ENCODE measurements around the gene TLCD1.

DNA sequence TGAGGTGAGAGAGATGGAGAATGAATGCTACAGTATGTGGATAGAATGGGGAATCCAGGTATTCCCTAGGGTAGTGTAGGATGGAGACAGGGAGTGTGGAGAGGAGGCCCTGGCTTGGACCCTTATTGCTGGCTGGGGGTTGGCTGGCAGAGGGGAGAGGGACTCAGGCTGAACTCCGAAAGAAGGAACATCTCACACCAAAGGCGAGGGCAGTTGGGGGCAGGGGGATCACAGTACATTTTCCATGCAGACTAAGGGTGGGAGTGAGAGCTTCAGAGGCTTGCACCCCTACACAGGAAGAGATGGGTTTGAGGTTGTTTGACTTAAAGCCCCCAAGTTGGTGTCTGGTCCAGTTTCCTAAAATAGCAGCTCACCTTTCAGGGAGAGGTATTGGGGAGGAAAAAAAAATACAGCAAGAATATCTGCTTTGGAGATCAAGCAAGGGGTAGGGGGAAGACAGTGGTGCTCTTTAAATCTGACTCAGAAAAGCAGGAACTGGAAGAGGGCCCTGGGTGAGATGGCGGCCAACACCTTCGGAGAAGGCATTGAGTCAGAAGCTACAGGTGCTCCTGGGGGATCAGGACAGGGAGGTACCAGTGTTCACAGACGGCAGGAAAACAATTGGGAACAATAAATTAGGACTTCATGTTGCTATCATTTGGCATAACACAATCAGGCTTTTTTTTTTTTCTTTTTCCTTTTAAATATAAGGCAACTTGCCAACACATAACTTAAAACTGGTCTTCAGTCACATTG lies 30.2 kb upstream of the TLCD1 start:
- no peak for TF ChIP-seq POLR2A (IDR thresholded peaks at IDR 0.05)
- TF ChIP-seq, protein P1, sequence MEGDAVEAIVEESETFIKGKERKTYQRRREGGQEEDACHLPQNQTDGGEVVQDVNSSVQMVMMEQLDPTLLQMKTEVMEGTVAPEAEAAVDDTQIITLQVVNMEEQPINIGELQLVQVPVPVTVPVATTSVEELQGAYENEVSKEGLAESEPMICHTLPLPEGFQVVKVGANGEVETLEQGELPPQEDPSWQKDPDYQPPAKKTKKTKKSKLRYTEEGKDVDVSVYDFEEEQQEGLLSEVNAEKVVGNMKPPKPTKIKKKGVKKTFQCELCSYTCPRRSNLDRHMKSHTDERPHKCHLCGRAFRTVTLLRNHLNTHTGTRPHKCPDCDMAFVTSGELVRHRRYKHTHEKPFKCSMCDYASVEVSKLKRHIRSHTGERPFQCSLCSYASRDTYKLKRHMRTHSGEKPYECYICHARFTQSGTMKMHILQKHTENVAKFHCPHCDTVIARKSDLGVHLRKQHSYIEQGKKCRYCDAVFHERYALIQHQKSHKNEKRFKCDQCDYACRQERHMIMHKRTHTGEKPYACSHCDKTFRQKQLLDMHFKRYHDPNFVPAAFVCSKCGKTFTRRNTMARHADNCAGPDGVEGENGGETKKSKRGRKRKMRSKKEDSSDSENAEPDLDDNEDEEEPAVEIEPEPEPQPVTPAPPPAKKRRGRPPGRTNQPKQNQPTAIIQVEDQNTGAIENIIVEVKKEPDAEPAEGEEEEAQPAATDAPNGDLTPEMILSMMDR (IDR thresholded peaks at IDR 0.05), result no peak
